DOHH2 (cell line): ENCODE results near the gene BROX.
A peak's percentile ranks its signal among the peaks of the same experiment; 100 is the strongest.

Experiments used
- CTCF ChIP-seq: fragments of 200-600 bp; sonication (generic); IDR thresholded peaks from one replicate; pipeline ENCODE4 v1.5.1; 2014; ENCODE audit warnings: antibody characterized with exemption, mild to moderate bottlenecking, low read depth, low read length; ENCODE audit not compliant: poor library complexity, severe bottlenecking
- EZH2phosphoT487 ChIP-seq: fragments of 200-600 bp; sonication (generic); IDR thresholded peaks from 2 replicates; pipeline ENCODE4 v1.6.1; 2017; ENCODE audit warnings: borderline replicate concordance, mild to moderate bottlenecking, antibody characterized with exemption, low read length, moderate library complexity, mixed read lengths

- TF ChIP-seq CTCF (peak; percentile 25), EZH2phosphoT487 (no peak)
Observed at GRCh38 chr1:222713091-222713961, 962 bp downstream of the BROX start.
